WTC11 (cell line): ENCODE measurements around the gene MED13. TPM values are rescaled to one million over a fixed set of nuclear protein-coding genes. Genes with fewer than 3 reads are reported as not detected.

Experiments
- ATAC-seq: fragments of 200-7000 bp; cut with Tn5 transposase; 2 replicates; pipeline ENCODE4 v1.10.0; 2021; ENCODE audit warnings: mild to moderate bottlenecking, moderate library complexity
- CTCF ChIA-PET: fragments of 300-600 bp; sonication (Branson Sonifier 250); formaldehyde crosslinking; loops from one replicate; lab custom pipeline; 2021; ENCODE audit warnings: antibody characterized with exemption; lab: Charles Lee
- POLR2A ChIA-PET: fragments of 350-600 bp; sonication (Branson Sonifier 250); formaldehyde crosslinking; loops from one replicate; lab custom pipeline; 2021; ENCODE audit warnings: antibody characterized with exemption; lab: Charles Lee
- DNase-seq: peaks from one replicate; pipeline ENCODE4 v3.0.0; 2021; ENCODE audit warnings: low spot score
- H3K27ac Mint-ChIP-seq: 2 replicates; pipeline ENCODE4 v1.8.0; 2021; ENCODE audit warnings: mixed read lengths
- H3K27me3 Mint-ChIP-seq: 2 replicates; pipeline ENCODE4 v1.8.0; 2021; ENCODE audit warnings: low read depth, mild to moderate bottlenecking, moderate library complexity, mixed read lengths
- H3K36me3 Mint-ChIP-seq: 2 replicates; pipeline ENCODE4 v1.8.0; 2021; ENCODE audit warnings: mixed read lengths
- H3K4me1 Mint-ChIP-seq: 2 replicates; pipeline ENCODE4 v1.8.0; 2022; ENCODE audit warnings: mixed read lengths
- H3K4me3 Mint-ChIP-seq: 2 replicates; pipeline ENCODE4 v1.8.0; 2021; ENCODE audit warnings: mild to moderate bottlenecking, moderate library complexity, mixed read lengths
- H3K9me3 Mint-ChIP-seq: 2 replicates; pipeline ENCODE4 v1.8.0; 2021; ENCODE audit warnings: mixed read lengths
- CREM ChIP-seq: sonication (generic); formaldehyde crosslinking; IDR thresholded peaks from 2 replicates; pipeline ENCODE4 v1.8.1; 2022; ENCODE audit warnings: mild to moderate bottlenecking, missing genetic modification reagents, moderate library complexity
- E2F1 ChIP-seq: sonication (generic); formaldehyde crosslinking; IDR thresholded peaks from 2 replicates; pipeline ENCODE4 v1.8.0; 2022; ENCODE audit warnings: mild to moderate bottlenecking, missing genetic modification reagents
- IRF2 ChIP-seq: sonication (generic); formaldehyde crosslinking; IDR thresholded peaks from 2 replicates; pipeline ENCODE4 v1.8.0; 2022; ENCODE audit warnings: low read depth, missing genetic modification reagents, borderline replicate concordance
- JUN ChIP-seq: sonication (generic); formaldehyde crosslinking; IDR thresholded peaks from 2 replicates; pipeline ENCODE4 v1.8.0; 2023; ENCODE audit warnings: mild to moderate bottlenecking, missing genetic modification reagents
- KAT7 ChIP-seq: sonication (generic); formaldehyde crosslinking; IDR thresholded peaks from 2 replicates; pipeline ENCODE4 v1.8.1; 2023; ENCODE audit warnings: missing genetic modification reagents, mild to moderate bottlenecking, borderline replicate concordance
- MXD4 ChIP-seq: fragments of 250-450 bp; sonication (Bioruptor Pico); IDR thresholded peaks from 2 replicates; pipeline ENCODE4 v1.8.0; 2021; ENCODE audit warnings: mild to moderate bottlenecking, moderate library complexity, borderline replicate concordance
- NFE2L1 ChIP-seq: sonication (generic); formaldehyde crosslinking; IDR thresholded peaks from 2 replicates; pipeline ENCODE4 v1.8.1; 2023; ENCODE audit warnings: missing genetic modification reagents
- PRDM15 ChIP-seq: sonication (generic); formaldehyde crosslinking; IDR thresholded peaks from 2 replicates; pipeline ENCODE4 v1.8.0; 2022; ENCODE audit warnings: missing genetic modification reagents
- ZNF121 ChIP-seq: sonication (generic); formaldehyde crosslinking; IDR thresholded peaks from 2 replicates; pipeline ENCODE4 v1.8.0; 2023; ENCODE audit warnings: missing genetic modification reagents
- ZNF138 ChIP-seq: sonication (generic); formaldehyde crosslinking; conservative IDR thresholded peaks from 2 replicates; pipeline ENCODE4 v1.8.1; 2022; ENCODE audit warnings: mild to moderate bottlenecking, moderate library complexity, missing genetic modification reagents
- ZNF416 ChIP-seq: fragments of 250-450 bp; sonication (Bioruptor Pico); IDR thresholded peaks from 2 replicates; pipeline ENCODE4 v1.9.0; 2021; ENCODE audit warnings: mild to moderate bottlenecking, inconsistent platforms
- ZNF425 ChIP-seq: fragments of 250-450 bp; sonication (Bioruptor Pico); conservative IDR thresholded peaks from 2 replicates; pipeline ENCODE4 v1.9.0; 2021; ENCODE audit warnings: mild to moderate bottlenecking
- total RNA-seq: library from RNA; stranded (reverse); gene quantifications from 3 replicates; pipeline ENCODE4 v1.2.3, GENCODE V29; 2021
- TF ChIP-seq, protein P1 (sequence below): fragments of 250-450 bp; sonication (Bioruptor Pico); IDR thresholded peaks from 2 replicates; pipeline ENCODE4 v1.9.0; 2021; ENCODE audit warnings: moderate library complexity, mild to moderate bottlenecking, inconsistent platforms, borderline replicate concordance
- TF ChIP-seq, protein P2 (sequence below): sonication (generic); formaldehyde crosslinking; IDR thresholded peaks from 2 replicates; pipeline ENCODE4 v1.8.0; 2022; ENCODE audit warnings: mild to moderate bottlenecking, missing genetic modification reagents
- TF ChIP-seq, protein P3 (sequence below): sonication (generic); formaldehyde crosslinking; IDR thresholded peaks from 2 replicates; pipeline ENCODE4 v1.8.1; 2023; ENCODE audit warnings: mild to moderate bottlenecking, missing genetic modification reagents, moderate library complexity
- TF ChIP-seq, protein P4 (sequence below): sonication (generic); formaldehyde crosslinking; conservative IDR thresholded peaks from 2 replicates; pipeline ENCODE4 v1.8.1; 2022; ENCODE audit warnings: mild to moderate bottlenecking, missing genetic modification reagents
- TF ChIP-seq, protein P5 (sequence below): sonication (generic); formaldehyde crosslinking; conservative IDR thresholded peaks from 2 replicates; pipeline ENCODE4 v1.8.1; 2023; ENCODE audit warnings: mild to moderate bottlenecking, low read depth, missing genetic modification reagents, moderate library complexity

MED13 gene
- total RNA-seq, 1 experiment from 2014 or later, result 39.7 TPM

- TF ChIP-seq ZNF138 (CRISPR knock-in tag), result no peak
- TF ChIP-seq KAT7, result no peak
- TF ChIP-seq, protein P1, sequence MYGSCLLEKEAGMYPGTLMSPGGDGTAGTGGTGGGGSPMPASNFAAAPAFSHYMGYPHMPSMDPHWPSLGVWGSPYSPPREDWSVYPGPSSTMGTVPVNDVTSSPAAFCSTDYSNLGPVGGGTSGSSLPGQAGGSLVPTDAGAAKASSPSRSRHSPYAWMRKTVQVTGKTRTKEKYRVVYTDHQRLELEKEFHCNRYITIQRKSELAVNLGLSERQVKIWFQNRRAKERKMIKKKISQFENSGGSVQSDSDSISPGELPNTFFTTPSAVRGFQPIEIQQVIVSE, result no peak
- TF ChIP-seq, protein P2, sequence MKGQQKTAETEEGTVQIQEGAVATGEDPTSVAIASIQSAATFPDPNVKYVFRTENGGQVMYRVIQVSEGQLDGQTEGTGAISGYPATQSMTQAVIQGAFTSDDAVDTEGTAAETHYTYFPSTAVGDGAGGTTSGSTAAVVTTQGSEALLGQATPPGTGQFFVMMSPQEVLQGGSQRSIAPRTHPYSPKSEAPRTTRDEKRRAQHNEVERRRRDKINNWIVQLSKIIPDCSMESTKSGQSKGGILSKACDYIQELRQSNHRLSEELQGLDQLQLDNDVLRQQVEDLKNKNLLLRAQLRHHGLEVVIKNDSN, result no peak
- TF ChIP-seq JUN (CRISPR knock-in tag), result no peak
- no peak for TF ChIP-seq ZNF425 (CRISPR knock-in tag)
- TF ChIP-seq PRDM15 (CRISPR knock-in tag), result no peak
- TF ChIP-seq, protein P3, sequence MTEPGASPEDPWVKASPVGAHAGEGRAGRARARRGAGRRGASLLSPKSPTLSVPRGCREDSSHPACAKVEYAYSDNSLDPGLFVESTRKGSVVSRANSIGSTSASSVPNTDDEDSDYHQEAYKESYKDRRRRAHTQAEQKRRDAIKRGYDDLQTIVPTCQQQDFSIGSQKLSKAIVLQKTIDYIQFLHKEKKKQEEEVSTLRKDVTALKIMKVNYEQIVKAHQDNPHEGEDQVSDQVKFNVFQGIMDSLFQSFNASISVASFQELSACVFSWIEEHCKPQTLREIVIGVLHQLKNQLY, result no peak
- TF ChIP-seq, all 79 proteins: peak for 0
- Mint-ChIP-seq H3K27ac (peak overlapping the region; percentile 68; the same call in 1 of the 2 replicates), H3K27me3 (no peaks in the 10 kb centered on the region), H3K9me3 (no peaks in the 10 kb centered on the region), H3K4me3 (no peak overlapping the region), H3K4me1 (0 out of 2 replicates have a peak, but pooled peaks cover 4% of the 10 kb centered on the region), H3K36me3 (peaks cover 41% of the 10 kb centered on the region)
- peak; percentile 41; the same call in 1 of the 2 replicates for ATAC-seq
- CTCF ChIA-PET, result interaction anchor here (1.0 to 3.4 kb wide), 2 partner anchors 168 to 212 kb away, joined by 3 to 11 read pairs; no protein-coding TSS in a partner anchor
- POLR2A ChIA-PET, result no interaction called here
- DNase-seq, result no peak
Measured at GRCh38 chr17:61897548-61898180, 167.4 kb downstream of the MED13 start.

DNA sequence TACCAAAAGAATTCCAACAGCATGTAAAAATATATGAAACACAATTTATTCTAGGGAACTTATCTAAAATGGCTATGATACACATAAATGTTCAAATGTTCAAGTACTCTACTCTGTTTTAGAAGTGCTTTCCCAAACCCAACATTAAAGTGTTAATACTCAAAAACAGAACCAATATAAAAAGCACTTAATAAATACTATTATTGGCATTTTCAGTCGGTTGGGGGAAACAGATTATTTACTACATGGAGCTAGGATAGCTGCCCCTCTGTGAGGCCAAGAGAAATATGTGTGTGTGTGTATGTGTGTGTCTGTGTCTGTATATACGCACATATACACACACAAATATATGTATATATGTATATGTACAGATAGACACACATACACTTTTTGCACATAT is 169.7 kb downstream of the MED13 start:
- no peak for ATAC-seq
- Mint-ChIP-seq H3K4me1 (0 out of 2 replicates have a peak, but pooled peaks cover 4% of the 10 kb centered on the region), H3K4me3 (no peak overlapping the region), H3K36me3 (peaks cover 36% of the 10 kb centered on the region), H3K27me3 (no peaks in the 10 kb centered on the region), H3K27ac (no peak overlapping the region), H3K9me3 (no peaks in the 10 kb centered on the region)
- CTCF ChIA-PET, result no interaction called here
- POLR2A ChIA-PET, result no interaction called here
- TF ChIP-seq NFE2L1 (CRISPR knock-in tag), result no peak
- no peak for TF ChIP-seq ZNF416 (CRISPR knock-in tag)
- no peak for TF ChIP-seq PRDM15 (CRISPR knock-in tag)
- TF ChIP-seq, protein P4, sequence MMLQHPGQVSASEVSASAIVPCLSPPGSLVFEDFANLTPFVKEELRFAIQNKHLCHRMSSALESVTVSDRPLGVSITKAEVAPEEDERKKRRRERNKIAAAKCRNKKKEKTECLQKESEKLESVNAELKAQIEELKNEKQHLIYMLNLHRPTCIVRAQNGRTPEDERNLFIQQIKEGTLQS (CRISPR knock-in tag), result no peak
- no peak for TF ChIP-seq CREM (CRISPR knock-in tag)
- no peak for TF ChIP-seq E2F1 (CRISPR knock-in tag)
- no peak for TF ChIP-seq MXD4 (CRISPR knock-in tag)
- TF ChIP-seq IRF2 (CRISPR knock-in tag), result no peak
- TF ChIP-seq ZNF121, result no peak
- TF ChIP-seq, protein P5, sequence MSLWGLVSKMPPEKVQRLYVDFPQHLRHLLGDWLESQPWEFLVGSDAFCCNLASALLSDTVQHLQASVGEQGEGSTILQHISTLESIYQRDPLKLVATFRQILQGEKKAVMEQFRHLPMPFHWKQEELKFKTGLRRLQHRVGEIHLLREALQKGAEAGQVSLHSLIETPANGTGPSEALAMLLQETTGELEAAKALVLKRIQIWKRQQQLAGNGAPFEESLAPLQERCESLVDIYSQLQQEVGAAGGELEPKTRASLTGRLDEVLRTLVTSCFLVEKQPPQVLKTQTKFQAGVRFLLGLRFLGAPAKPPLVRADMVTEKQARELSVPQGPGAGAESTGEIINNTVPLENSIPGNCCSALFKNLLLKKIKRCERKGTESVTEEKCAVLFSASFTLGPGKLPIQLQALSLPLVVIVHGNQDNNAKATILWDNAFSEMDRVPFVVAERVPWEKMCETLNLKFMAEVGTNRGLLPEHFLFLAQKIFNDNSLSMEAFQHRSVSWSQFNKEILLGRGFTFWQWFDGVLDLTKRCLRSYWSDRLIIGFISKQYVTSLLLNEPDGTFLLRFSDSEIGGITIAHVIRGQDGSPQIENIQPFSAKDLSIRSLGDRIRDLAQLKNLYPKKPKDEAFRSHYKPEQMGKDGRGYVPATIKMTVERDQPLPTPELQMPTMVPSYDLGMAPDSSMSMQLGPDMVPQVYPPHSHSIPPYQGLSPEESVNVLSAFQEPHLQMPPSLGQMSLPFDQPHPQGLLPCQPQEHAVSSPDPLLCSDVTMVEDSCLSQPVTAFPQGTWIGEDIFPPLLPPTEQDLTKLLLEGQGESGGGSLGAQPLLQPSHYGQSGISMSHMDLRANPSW (CRISPR knock-in tag), result no peak
- no peak for DNase-seq
